Fibroblast of skin of abdomen (primary cell): ENCODE data around the gene LNP1.

Experiments used
- DNase-seq: peaks from one replicate; pipeline ENCODE4 v3.0.0-alpha.2; 2013

Gene LNP1

DNA sequence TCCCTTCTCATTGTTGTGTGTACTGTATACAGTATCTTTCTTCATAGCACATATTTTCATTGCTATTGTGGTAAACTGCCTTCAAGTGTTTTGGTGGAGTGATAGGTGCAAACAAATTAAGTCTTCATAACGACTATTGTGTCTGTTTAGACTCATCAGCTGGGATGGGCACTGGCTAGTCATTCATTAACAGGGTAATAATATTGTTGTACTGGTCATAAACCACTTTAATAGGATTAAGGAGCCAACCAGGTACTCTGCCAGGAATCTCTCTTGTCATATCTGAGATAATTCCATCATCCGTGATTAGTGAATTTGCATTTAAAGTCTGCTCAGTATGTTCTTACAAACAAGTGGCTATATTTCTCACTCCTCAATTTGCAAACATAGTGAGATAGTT is 80.8 kb downstream of the LNP1 start:
- DNase-seq: no peak

DNA sequence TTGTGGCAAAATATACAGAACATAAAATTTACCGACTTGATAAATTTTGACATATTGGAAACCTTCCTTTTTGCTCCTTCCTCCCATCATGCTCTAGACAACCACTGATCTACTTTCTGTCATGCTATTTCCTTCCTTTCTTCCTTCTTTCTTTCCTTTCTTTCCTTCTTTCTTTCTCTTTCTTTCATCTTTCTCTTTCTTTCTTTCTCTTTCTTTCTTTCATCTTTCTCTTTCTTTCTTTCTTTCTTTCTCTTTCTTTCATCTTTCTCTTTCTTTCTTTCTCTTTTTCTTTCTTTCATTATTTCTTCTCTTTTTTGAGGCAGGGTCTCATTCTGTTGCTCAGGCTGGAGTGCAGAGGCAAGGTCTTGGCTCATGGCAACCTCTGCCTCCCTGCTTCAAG is 82.2 kb downstream of the LNP1 start:
- DNase-seq: no peak

DNA sequence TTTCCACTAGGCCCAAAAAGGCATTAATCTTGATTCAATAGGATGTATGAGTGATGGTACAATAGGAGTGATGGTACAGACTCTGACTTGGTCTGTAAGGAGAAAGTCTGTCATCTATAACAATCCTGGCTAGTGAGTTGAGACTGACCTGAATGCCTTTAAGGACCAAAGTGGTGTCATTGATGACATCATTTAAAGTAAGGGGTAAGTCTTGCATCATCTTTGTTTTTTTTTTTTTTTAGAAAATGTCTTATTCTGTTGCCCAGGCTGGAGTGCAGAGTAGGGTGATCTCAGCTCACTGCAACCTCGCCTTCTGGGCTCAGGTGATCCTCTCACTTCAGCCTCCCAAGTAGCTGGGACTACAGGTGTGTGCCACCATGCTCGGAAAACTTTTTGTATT is 85.5 kb downstream of the LNP1 start:
- no peak for DNase-seq

DNA sequence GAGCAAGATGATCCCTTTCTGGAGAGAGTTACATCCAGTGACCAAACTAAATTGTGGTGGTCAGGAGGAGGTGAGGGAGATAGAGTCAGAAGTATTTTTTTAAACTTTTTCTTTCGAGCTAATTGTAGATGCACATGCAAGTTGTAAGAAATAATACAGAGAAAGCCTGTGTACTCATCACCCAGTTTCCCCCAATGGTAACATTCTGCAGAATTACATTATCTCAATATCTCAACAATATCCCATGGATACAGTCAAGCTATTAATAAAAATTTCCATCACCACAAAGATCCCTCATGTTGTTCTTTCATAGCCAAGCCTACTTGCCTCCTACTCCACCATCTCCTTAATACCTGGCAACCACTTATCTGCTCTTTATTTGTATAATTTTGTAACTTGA is 87.8 kb downstream of the LNP1 start:
- no peak for DNase-seq

DNA sequence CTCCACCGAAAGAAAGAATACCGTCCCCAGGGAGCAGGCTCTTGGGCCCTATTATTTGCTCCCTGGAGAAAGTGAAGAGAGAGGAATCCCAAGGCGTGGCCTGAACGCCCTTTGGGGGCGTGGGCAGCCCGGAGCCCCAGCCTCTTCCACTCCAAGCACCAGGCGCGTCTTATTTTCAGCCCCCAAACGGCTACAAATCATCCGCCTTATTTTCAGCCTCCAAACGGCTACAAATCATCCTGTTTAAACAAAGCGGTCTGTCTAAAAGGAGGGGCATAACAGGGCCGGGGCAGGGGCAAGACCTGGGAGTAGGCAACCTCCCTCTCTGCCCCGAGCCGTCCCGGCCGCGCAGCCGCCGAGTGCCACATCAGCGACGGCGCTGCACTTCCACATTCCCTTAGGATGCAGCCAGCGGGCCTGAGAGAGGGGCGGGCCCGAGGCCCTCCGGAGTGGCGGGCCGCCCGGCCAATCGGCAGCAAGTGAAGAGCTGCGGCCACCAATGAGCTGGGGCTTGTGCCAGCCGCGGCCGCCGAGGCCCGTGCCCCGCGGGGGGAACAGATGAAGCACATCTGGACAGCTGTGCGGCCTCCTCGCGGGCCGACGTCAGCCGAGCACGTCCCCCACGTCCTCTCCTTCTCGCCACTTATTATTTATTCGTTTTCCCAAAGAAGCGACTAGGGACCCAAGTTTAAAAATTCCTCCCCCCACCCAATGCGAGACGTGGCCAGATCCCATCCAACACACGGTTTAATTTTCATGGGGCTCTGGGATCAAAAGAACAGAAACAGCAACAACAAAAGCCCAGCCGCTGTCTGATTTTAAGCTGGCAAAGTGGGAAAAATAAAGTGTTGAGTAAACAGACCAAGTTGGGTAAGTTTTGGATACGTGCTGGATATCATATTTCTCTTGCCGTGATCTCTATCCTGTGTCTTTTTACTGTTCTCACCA is 91.0 kb downstream of the LNP1 start, which contains the start of gene TMEM45A:
Gene TMEM45A, plus strand, starts transcription at position 561 of the 948 bp plus-strand sequence. CDS start 62,593 bp downstream, outside the sequence.
- DNase-seq: peak; percentile 96

DNA sequence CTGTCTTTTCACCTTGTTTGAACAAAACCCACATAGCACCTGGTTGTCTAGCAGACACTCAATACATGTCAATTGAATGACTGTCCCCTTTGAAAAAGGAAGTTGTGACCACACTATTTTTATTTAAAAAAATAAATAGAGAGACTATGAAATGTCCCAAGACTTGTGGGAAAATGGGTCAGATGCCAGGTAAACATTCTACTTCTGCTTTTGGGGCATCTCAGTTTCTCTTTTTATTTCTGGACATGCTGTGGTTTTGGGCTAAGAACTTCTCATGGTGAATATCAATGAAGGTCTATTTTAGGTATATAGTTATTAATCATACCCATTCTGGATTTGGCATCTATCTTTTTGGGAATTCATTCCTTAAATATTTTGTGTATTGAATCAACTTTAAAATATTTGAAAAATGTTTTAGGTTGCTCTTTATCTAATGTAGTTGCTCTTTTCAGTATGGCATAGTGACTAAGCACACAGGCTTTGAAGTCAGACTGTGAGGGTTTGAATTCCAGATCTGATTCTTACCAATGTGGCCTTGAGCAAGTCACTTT is 95.4 kb downstream of the LNP1 start:
- DNase-seq: peak; percentile 86

DNA sequence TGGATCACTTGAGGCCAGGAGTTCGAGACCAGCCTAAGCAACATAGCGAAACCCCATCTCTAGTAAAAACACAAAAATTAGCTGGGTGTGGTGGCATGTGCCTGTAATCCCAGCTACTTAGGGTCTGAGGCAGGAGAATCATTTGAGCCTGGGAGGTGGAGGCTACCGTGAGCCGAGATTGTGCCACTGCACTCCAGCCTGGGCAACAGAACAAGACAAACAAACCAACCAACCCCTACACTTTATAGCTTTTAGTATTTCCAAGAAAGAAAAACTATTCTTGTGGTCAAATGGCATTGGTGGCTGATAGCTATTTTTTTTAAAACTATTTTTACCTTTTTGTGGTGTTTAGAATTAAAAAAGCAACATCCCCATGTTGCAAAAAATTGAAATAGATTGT is 98.3 kb downstream of the LNP1 start:
- DNase-seq: no peak

DNA sequence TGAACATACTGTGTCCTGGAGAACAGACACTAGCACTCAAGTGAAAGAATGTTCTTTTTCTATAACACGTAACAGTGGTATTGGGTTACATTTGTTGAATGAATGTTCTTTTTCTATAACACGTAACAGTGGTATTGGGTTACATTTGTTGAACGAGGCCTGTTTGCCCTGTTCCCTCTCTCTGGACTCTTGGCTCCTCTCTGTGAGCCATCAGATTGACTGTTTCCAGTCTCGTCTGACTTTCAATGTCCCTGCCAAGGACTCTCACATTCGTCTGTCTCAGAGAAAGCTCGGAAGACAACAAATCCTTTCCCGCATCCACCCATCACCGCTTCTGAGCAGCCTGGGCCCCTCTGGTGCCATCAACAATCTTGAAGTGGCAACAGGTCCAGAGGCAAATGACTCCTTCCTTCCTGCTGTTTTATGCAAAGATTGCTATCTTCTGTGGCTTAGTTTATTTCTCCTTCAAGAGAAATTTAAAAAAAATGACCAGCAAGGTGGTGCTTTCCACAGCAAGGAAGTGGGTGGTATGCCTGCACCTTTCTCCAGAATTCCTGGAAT is 99.1 kb downstream of the LNP1 start:
- no peak for DNase-seq

DNA sequence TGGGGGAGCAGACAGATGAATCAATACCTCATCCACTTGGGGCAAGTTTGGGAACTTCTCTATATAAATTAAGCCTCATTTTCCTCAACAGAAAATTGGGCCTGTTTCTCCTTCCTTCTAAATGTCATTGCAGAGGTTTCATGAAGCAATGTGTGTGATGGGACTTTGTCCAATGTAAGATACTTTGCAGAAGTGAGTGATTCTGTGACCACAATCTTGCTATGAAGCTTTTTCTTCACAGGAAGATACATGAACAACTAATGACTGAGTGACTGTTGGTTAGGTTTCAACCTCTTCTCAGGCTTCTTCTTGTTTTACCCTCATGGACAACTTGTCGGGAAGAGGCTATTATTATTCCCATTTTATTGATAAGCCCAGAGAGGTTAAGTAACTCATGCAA is 102.1 kb downstream of the LNP1 start:
- no peak for DNase-seq
